LNCAP (cell line): Measurements from ENCODE around the gene MAPKAPK3.

ENCODE experiments used
- CTCF ChIP-seq: fragments of 450-650 bp; IDR thresholded peaks from 2 replicates; pipeline ENCODE4 v1.5.1; 2017; ENCODE audit warnings: mild to moderate bottlenecking

MAPKAPK3 gene

GRCh38 chr3:50582083-50582482 is 34.9 kb upstream of the MAPKAPK3 start:
- TF ChIP-seq CTCF: no peak

- TF ChIP-seq CTCF: no peak
Measured at GRCh38 chr3:50583897-50584296, 33.1 kb upstream of the MAPKAPK3 start.

- no peak for TF ChIP-seq CTCF
Measured at GRCh38 chr3:50584391-50584790, 32.6 kb upstream of the MAPKAPK3 start.

- no peak for TF ChIP-seq CTCF
Measured at GRCh38 chr3:50585919-50586762, 30.8 kb upstream of the MAPKAPK3 start.

- TF ChIP-seq CTCF: no peak
Measured at GRCh38 chr3:50586763-50587070, 30.2 kb upstream of the MAPKAPK3 start.

- TF ChIP-seq CTCF: no peak
Measured at GRCh38 chr3:50587373-50587772, 29.6 kb upstream of the MAPKAPK3 start.

GRCh38 chr3:50587806-50588758 is 28.9 kb upstream of the MAPKAPK3 start:
- TF ChIP-seq CTCF: no peak
